GM12865 (cell line): Measurements from ENCODE around the gene PCNX1.
"Not testable (repeated sequence)": the region's sequence is repeated elsewhere in the genome, so short reads cannot be mapped to it uniquely, and the experiment has no call there.

ENCODE experiments used
- DNase-seq: peaks from one replicate; pipeline ENCODE4 v3.0.0; 2010; ENCODE audit warnings: low read depth
- H3K4me3 ChIP-seq: 2 replicates; pipeline ENCODE4 v1.5.1; 2011; ENCODE audit warnings: mild to moderate bottlenecking, low read depth, low read length, control low read depth
- TF ChIP-seq, protein P1 (sequence below): IDR thresholded peaks from 2 replicates; pipeline ENCODE4 v1.5.1; 2011; ENCODE audit warnings: low read length, control low read depth, low read depth, inconsistent platforms; ENCODE audit not compliant: insufficient read depth; ENCODE audit errors: missing control alignments

Gene PCNX1

DNA sequence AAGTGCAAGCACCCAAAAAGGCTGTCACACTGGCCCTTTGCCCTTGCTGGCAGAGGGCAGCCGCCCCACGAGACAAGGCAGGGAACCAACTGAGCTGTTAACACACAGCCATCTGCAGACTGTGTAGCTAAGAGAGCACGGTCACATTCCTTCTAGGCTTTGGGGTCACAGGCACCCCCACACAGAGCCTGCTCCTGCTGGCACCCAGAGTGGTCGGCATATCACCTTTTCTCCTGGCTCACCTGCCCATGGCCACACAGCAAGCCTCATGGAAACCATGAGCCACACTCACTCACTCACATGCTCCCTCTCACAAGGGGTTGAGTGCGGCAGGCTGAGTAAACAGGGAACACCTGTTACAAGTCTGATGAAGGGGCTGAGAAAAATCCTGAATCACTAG lies 214.5 kb downstream of the PCNX1 start:
- TF ChIP-seq, protein P1, sequence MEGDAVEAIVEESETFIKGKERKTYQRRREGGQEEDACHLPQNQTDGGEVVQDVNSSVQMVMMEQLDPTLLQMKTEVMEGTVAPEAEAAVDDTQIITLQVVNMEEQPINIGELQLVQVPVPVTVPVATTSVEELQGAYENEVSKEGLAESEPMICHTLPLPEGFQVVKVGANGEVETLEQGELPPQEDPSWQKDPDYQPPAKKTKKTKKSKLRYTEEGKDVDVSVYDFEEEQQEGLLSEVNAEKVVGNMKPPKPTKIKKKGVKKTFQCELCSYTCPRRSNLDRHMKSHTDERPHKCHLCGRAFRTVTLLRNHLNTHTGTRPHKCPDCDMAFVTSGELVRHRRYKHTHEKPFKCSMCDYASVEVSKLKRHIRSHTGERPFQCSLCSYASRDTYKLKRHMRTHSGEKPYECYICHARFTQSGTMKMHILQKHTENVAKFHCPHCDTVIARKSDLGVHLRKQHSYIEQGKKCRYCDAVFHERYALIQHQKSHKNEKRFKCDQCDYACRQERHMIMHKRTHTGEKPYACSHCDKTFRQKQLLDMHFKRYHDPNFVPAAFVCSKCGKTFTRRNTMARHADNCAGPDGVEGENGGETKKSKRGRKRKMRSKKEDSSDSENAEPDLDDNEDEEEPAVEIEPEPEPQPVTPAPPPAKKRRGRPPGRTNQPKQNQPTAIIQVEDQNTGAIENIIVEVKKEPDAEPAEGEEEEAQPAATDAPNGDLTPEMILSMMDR = no peak
- DNase-seq = no peak

DNA sequence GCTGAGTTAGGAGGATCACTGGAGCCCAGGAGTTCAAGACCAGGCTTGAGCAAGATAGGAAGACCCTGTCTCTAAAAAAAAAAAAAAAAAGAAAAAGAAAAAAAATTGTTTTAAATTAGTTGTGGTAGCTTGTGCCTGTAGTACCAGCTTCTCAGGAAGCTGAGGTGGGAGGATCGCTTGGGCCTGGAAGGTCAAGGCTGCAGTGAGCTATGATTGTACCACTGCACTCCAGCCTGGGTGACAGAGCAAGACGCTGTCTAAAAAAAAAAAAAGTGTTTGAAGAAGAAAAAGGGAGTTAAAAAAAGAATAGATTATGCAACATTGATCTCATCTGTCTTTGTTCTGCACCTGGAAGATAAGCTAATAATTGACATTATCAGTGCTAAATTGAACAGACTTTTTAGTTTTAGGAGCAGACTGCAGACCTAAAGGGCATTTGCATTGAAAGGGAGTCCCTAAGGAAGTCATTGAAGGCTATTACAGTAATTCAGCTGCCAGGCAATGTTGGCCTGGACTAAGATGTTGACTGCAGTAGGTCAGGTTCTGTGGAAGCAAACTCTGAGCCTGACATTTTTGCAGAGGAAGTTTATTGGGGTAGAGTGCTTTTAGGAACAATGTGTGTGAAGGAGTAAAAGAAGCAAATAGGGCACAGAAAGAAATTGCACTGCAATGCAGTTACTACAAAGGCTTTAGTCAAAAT lies 215.8 kb downstream of the PCNX1 start:
- no peak for DNase-seq
- TF ChIP-seq, protein P1 = no peak
- no peak overlapping the region for H3K4me3 ChIP-seq

More for the DNA sequence above, 214.5 kb downstream of the PCNX1 start:
- no peak overlapping the region for H3K4me3 ChIP-seq

DNA sequence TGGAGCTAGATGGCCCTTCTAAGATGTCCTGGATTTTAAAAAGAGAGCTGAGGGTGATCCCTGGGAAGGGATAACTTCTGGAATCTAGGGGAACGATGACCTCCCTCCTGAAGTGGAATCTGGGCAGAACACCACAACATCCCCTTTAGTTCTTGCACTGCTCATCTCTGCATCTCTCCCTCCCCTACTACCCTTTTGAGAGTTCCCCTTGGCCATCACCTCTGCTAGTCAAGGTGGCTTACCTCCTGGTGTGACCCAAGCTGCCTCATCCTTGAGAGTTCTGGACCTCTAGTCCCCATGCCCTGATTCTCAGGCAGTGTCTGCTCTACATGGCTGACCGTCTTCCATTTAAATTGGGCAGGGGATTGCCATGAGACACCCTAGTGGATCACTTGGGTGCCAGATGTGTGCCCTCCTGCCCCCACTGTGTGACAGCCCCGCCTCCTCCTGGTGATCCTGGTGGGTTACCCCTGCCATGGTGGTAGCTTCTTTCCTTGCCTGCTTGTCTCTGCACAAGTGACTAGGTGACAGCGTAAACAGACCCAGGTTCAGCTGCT lies 216.4 kb downstream of the PCNX1 start:
- H3K4me3 ChIP-seq = no peak overlapping the region
- TF ChIP-seq, protein P1 = no peak
- DNase-seq = no peak

DNA sequence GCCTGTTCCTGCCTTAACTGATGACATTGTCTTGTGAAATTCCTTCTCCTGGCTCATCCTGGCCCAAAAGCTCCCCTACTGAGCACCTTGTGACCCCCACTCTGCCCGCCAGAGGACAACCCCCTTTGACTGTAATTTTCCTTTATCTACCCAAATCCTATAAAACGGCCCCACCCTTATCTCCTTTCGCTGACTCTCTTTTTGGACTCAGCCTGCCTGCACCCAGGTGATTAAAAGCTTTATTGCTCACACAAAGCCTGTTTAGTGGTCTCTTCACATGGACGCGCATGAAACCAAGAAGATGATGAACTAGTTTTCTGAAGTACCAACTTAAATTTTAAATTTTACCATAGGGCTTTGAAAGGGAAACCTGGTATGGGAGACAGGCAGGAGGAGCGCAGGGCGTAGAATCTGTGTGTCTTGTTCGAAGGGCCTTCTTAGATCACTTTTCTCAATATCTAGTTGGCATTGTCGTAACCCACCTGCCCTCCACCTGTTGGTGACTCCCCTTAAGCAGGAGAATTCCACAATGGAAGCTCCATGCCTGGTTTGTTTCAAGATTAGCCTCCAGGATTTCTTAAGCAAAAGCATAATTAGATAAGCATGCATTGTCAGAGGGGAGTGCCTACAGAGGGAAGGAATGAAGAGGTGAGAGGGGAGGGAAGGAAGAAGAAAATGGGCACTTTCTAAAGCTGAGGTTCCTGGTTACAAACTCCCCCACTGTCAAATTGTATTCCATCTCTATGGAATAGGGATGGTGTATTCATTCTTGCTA lies 222.6 kb downstream of the PCNX1 start:
- not testable (repeated sequence) for DNase-seq

DNA sequence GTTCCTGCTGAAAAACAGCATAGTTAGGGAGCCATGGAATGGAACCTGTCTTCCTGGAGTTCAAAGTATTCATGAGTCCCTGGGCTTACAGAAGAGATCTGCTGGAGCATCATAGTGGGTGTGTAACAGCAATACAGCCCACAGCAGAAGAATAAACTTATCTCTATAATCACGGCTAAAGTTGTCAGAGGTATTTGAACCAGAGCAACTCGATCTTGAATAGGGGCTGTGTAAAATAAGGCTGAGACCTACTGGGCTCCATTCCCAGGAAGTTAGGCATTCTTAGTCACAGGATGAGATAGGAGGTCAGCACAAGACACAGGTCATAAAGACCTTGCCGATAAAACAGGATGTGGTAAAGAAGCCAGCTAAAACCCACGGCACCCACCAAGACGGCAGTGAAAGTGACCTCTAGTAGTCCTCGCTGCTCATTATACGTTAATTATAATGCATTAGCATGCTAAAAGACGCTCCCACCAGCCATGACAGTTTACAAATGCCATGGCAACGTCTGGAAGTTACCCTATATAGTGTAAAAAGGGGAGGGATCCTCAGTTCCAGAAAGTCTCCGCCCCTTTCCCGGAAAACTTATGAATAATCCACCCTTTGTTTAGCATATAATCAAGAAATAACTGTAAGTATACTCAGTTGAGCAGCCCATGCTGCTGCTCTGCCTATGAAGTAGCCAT lies 223.4 kb downstream of the PCNX1 start:
- H3K4me3 ChIP-seq = no peak overlapping the region
- peak; percentile 69 for DNase-seq
- TF ChIP-seq, protein P1 = no peak

More for the DNA sequence above, 222.6 kb downstream of the PCNX1 start:
- H3K4me3 ChIP-seq = not testable (repeated sequence)

DNA sequence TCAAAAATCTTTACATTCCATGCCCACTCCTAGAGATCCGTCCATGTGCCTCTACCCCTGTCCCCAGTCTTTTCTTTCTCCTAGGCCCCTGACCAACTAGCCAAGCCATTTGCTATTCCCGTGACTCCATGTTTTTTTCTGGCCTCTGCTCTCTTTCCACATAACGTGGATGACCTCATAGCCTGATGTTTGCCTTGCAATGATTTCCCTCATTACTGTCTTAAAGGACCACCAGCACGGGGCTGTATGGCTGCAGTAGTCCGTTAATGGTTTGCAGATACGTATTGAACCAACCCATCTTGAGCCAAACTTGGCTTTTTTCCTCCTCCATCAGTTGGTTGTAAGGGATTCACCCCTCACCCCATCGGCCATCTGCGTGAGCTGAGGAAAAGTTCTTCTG lies 226.0 kb downstream of the PCNX1 start:
- no peak for DNase-seq
- no peak overlapping the region for H3K4me3 ChIP-seq
- TF ChIP-seq, protein P1 = no peak

DNA sequence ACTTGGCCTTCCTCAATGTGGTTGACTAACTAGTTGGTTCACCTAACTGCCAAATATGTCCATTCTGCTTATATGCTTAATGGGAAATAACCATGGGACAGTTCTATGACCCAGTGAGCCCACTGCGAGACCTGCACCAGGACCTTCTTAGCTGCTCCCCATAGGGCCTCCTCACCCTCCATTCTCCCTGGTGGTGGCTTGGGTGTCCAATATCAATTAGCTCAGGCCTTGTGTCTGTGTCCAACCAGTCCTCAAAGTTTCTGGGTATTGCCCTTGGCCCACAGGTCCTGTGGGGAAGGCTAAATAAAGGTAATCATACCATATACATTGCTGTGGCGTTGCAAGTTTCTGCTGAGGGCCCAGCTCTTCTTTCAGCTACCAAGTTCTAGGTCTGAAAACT lies 228.2 kb downstream of the PCNX1 start:
- no peak for DNase-seq
- no peak overlapping the region for H3K4me3 ChIP-seq
- TF ChIP-seq, protein P1 = no peak
